SH-SY5Y (cell line): ENCODE measurements around the gene ZBTB16.

Experiments
- GATA2 ChIP-seq: IDR thresholded peaks from 2 replicates; pipeline ENCODE4 v1.6.1; 2011; ENCODE audit warnings: mild to moderate bottlenecking, low read depth, low read length
- GATA3 ChIP-seq: IDR thresholded peaks from 2 replicates; pipeline ENCODE4 v1.6.1; 2011; ENCODE audit warnings: low read depth, mild to moderate bottlenecking, low read length, moderate library complexity

DNA sequence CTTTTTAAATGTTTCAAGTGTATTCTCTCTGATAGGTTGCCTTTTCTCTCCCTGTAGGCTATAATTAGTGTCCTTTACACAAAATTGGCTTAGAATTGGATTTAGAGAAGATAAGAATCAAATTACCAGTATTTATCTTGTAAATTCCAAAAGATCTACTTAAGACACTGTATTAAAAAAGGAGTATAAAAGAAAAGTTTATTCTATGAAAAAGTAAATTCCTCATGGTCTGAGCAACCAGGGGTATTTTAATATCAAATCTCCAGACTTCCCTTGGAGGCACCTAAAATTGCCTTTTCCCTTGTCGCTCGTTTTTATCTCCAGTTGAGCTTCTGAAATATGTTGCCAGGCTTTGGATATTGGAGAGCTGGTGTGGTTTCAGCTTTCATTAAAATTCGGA lies 36.4 kb downstream of the ZBTB16 start:
- TF ChIP-seq GATA2 = no peak
- no peak for TF ChIP-seq GATA3
